HG03196 (cell line): ENCODE measurements around the gene GDPD4.

Experiments
- ATAC-seq: cut with Tn5 transposase; IDR thresholded peaks from one replicate; pipeline ENCODE4 v1.9.1; 2021; ENCODE audit not compliant: unreplicated experiment

GDPD4 gene

DNA sequence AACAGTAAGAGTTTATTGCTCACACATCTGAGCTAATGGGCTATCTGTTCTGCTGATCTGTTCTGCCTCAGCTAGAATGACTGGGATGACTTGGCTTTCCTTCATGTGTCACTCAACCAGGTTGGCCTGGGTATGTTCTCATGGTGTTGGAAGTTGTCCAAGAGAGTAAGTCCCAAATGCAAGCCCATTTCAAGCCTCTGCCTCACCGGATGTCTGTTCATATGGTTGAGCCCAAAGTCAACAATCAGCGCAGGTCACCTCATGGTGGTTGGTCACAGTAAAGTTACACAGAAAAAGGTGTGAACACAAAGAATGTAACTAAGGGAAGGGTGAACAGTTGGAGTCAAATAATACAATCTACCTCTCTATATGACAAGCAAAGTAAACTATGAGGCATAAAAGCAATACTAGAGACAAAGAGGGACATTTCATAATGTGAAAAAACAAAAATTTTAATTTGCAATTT is 1.9 kb downstream of the GDPD4 start:
- no peak for ATAC-seq

DNA sequence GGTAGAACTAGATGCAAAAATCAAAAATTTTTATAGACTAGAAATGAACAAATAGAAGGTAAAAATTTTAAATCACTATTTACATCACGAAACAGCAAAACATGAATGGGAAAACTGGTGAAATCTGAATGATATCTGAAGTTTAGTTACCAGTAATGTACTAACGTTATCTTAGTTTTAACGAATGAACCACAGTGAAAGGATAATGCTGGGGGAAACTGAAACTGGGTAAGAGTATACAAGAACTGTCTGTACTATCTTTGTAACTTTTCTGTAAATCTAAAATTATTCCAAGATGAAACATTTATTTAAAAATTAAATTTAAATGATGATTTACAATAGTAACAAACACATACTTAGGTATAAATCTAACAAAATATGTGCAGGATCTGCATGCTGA is 7.4 kb downstream of the GDPD4 start:
- ATAC-seq = no peak

DNA sequence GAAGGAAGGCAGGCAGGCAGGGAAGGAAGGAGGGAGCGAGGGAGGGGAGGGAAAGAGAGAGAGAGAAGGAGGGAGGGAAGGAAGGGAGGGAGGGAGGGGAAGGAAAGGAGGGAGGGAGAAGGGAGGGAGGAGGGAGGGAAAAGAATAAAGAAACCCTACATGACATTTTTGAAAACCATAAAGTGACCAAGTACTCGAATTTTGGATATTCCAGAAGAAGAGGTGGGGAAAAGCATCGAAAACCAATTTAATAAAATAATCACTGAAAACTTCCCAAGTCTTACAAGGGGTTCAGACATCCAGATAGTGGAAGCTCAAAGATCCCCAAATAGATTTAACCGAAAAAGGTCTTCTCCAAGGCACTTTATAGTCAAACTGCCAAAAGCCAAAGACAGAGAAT is 11.7 kb downstream of the GDPD4 start:
- ATAC-seq = no peak

DNA sequence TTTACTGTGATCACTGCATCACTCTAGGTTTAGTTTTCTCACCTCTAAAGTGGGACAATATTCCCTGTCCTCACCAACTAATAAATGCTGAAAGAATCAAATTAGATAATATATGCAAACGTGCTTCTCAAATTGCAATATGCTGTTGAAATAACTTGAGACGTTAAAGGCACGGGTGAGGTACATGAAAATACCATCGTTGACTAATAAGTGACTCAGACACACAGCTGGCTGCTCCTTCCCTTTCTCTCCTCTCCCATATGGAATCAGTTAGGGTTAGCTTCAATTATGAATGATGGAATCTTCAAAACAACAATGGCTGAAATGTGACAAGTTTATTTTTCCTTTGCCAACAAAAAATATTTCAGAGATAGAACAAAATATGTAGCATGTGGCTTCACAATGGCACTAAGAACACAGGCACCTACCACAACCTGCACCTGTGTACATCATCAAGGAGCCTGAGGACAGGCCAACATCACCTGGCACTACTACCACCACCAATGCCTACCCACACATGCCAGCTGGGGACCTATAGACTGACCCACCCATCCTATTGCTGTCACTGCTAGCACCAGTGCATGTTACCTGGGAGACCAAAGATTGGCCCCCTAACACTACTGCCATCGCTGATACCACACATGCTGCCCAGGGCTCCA is 13.7 kb downstream of the GDPD4 start:
- no peak for ATAC-seq

DNA sequence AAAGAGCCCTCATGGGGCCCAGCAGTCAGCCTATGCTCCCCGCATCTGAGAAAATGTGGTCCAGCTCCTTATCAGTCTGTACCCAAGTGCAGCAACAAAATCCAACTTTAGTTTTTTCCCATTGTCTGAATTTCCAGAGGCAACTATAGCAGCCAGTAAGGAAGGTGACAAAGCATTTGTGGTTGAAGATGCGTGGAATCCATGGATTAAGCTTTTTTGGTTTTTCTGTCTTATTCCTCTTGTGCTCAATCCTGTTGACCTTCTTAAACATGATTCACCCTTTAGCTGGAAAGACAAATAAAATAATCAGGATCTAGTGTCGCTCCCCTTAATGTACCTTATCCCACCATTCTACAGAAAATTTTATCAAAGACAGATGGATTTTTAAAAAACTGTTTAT is 14.3 kb downstream of the GDPD4 start:
- ATAC-seq = no peak

DNA sequence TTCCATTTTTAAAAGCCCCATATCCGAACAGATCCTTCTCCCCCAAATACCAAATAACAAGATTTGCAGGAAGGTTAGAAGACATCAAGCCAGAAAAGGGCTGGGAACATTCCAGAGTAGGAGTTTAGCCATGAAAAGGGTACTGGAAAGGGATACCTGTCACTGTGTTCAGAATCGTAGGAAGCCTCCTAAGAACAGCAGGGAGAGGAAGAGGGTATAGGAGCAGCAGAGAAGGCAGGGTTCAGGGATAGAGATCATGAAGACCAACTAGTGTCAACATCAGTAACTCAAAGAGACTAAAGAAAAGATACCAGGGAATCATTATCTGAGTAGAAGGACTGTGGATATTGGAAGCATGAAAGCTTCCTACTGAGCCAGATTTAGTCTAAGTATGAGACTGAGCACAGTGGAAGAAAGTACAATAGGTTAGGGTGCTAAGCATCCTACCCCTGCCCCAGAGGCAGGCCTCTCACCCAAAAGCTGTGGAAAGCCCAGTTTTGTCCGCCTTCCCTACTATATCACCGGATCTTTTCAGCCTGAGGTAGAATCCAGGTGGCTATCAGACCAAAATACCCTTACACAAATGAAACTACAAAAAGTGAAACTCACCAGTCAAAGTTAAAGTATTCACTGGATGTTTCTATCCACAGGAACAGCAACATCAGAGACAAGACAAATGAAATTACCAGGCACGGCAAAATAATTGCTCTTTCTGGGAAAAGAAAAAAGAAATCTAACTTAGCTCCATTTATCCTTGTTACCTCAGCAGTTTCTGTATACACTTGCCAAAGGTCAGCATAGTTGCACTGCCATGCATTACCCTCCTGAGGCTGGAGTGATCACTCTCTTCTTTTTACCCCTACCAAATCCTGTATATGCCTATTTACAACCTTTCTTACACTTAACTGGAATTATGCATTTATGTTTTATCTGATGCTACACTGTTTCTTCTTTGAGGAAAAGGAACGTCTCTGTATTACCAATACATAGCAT is 16.7 kb downstream of the GDPD4 start:
- no peak for ATAC-seq

DNA sequence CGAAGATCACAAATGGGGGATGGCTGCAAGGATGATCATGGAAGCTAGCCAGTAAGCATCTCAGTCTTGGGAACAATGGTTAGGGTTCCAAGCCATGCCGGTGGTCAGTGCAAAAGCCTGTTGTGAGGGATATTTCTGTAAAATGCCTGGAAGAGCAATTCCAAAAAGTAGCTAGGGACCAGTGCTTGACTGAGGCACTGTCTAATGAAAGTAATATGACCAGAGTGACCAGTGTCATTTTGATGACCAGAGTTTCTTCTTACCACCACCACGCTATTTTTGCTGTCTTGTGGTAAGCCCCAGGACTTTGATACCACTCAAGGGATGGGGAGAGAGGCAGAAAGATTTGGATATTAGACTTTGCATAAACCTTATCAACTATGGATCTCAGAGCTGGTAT is 18.4 kb downstream of the GDPD4 start:
- ATAC-seq = no peak

DNA sequence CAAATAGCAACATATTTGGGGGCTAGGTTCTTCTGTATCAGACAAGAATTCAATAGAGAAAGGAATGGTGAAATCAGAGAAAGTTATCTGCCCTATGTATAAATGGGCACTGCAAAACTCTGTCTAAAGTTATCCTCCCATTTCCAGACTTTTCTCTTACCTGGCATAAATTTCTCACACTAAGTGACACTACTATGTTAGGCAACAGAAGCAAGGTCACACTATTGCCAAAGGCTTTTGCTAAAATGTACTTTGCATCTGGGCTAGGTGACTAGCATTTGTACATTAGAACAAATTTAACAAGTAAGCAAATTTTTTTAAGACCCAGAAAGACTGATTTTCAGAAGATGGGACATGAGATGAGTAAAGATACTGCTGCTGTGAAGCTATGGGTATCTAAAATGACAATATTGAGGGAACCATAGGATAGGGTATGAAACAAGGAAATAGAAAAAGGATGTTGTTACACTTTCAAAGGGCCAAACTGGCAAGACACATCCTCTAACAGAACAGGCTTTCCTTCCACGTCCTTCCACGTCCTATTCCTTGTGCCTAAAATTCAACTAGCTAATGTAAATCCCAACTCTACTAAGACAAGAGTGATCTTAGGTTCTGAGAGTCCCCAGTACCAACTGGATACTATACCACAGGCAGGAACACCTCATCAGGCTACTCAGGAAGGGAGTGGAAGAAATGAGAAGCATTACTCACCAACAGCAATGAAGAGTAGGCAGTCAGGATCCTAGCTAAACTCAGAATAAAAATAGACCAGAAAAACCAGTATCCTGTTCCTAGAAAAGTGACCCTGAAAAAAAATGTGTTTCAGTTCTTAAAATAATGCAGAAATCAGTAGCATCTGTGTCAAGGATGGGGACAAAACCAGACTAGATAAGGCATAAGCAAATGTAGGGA is 22.6 kb downstream of the GDPD4 start:
- ATAC-seq = no peak

DNA sequence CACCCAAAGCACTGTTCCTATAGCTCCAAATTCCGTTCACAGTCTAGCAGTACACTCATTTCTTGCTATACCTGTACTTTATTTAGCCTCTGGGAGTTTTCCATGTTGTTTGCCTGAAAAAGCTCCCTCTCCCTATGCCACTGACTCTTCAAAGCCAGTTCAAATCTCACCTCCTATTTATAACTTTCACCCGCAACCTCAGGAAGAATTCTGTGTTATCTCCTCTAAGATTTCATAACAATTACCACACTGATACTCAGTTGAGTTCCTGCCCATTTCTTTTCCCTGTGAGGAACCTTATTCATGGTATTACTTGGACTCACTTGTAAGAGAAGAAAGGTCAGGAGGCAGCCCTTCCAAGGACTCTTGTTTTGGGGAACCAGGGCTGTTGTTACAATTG is 25.2 kb downstream of the GDPD4 start:
- no peak for ATAC-seq

DNA sequence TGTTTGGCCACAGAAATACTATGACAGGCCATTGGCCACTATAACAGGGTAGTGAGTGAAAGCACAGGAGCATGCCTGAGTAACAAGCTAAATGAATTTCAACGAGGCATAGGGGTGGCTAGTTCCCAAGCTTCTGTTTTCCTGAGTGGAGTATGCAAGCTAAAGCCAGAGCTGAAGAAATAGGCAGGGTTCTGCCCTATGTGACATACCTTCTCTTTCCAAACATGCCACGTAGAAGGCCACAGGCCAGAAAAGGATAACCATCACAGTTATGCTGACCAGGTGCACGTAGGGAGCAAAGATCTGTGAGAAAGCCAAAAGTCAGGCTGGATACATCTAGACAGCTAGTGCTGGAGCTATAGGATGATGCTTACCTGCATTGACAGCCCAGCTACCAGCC is 30.6 kb downstream of the GDPD4 start:
- ATAC-seq = no peak

DNA sequence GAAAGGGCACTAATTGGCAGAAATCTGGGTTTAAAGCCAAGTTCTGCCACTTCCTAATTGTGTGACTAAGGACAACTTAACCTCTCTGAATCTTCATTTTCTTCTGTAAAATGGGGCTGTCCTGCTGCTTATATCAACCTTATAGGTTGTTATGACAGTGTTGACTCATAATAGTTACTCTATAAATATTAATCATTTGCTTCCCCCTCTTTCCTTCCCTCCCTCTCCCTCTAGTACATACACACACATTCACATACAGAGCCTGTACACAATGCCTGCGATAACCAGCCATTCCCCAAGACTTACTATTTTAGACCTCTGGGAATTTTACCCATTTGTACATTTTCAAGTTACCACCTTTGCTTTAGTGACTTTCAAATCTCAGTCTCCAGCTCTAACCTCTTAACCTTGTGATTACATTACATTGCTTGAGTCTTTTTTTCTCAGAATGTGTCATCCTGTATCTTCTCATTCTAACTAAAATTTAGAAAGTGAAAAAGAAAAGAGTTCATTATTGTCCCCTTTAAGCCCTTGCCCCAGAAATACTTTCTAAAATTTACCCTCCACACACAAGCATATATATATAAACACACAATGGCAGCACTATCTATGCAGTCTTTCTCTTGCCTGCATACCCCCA is 31.9 kb downstream of the GDPD4 start:
- no peak for ATAC-seq

DNA sequence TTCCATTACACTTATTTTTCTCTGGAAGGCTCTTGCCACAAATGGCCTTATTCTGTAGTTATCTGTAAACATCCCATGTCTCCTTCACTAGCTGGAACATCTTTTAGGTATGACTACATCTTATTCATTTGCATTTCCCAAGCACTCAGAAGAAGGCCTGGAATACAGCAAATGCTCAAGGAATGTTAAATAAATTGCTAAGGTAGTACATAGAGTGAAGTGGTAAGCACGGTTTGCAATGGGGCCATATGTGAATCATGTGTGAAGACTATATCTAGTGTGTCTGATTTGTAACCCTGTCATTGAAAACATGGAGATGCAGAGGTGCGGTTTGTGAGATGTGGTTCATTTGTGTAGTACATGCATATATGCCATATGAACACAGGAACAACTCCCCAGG is 33.5 kb downstream of the GDPD4 start:
- ATAC-seq = no peak

DNA sequence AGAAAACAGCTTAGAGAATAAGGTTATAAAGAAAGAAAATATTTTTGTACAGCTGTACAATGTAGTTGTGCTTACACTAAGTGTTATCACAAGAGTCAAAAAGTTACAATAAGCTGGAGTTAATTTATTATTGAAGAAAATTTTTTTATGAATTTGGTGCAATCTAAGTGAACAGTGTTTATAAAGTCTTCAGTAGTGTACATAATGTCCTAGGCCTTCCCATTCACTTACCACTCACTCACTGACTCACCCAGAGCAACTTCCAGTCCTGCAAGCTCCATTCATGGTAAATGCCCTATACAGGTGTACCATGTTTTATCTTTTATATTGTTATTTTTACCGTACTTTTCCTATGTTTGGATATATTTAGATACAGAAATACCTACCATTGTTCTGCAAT is 34.7 kb downstream of the GDPD4 start:
- no peak for ATAC-seq

DNA sequence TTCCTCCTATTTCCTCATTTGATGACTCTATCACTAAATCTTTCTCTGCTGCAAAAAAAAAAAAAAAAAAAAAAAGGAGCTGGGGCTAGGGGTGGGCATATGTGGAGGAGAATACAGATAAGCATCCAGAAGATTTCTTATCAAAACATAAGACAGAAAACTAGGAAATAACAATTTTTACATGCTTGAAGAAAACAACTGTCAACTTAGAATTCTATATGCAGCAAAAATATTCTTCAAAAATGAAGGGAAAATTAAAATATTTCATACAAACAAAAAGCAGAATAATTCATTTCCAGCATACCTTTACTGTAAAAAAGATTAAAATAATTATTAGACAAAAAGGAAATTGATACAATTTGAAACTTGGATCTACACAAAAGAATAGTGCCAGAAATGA is 38.7 kb downstream of the GDPD4 start:
- no peak for ATAC-seq

DNA sequence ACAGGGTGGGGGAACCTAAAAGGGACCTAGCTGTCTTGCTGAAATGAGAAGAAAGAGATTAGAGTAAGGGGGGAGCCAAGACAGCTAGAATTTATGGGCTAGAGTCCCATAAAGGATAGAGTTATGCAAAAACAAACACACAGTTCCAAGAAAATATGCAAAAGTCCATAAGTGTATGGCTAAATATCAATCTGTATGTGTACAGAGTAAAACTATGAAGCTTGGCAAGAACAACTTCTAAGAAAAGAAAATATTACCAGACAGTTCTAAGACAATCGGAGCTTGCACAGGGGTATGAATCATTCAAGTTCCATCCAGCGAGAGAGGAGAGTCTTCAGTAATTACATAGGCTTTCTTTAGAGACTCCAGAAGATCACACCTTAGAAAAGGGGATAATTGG is 41.8 kb downstream of the GDPD4 start:
- no peak for ATAC-seq

DNA sequence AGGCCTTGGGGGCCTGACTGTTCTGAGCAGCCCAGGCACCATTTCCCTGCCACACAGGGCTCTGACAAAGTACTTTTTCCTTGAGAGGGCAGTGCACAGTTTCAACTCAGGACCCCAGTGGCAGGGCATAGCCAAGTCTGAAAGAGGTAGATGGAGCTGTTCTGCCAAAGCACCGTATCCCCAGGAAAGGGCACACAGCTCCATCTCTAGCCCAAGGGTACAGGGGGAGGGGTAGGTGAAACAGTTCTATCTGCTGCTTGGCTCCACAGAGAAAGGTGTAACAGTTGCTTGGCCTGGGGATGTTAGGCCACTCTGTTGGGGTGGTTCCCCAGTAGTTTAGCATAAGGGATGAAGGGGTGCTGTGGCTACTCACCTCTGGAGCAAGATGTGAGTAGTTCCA is 47.8 kb downstream of the GDPD4 start:
- ATAC-seq = no peak

DNA sequence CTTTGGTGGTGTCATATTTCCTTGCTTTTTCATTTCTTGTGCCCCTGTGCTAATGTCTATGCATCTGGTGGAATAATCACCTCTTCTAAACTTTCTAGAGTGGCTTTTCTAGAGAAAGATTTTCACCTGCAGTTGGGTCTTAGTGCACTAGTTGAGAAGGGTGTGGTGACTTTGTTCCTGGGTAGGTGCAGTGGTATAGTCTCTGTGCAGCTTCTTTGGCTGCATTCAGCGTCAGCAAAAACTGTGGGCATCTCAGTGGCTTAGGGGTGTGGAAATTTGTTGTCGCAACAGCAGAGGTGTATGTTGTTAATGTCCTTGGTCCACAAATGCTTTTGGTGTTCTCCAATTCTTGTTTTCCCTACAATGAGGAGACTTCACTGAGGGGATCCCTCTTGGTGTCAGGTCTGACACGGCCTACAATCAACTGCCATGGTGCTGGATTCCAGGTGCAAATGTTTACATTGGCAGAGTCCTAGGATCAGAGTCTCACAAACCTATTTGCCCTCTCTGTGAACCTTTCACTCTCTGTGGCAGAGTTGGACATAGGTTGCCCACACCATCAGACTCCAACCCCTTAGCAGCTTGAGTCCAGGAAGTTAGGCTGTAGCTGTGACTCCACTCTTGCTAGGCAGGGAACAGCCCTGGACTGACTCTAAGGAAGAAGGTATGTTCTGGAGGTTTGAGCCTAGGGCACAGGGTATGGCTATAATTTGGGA is 48.8 kb downstream of the GDPD4 start:
- no peak for ATAC-seq

DNA sequence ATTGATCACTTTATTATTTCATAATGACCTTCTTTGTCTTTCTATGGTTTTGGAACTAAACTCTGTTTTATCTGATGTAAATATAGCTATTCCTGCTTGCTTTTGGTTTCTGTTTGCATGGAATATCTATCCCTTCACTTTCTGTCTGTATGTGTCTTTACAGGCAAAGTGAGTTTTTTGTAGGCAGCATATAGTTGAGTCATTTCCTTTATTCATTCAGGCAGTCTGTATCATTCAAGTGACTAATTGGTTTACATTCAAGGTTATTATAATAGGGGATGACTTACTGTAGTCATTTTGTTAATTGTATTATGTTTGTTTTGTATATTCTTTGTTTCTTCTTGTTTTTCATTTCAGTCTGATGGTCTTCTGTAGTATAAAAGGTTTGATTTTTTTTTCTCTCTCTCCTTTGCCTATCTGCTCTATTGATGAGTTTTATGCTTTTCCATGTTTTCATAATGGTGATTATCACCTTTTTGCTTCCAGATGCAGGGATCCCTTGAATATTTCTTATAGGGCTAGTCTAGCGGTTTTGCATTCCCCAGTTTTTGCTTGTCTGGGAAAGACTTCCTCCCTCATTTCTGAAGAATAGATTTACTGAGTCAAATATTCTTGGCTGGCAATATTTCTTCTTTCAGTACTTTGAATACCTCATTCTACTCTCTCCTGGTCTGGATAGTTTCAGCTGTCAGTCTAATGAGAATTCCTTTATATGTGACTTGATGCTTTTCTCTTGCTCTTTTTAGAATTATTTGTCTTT is 50.4 kb downstream of the GDPD4 start:
- no peak for ATAC-seq

DNA sequence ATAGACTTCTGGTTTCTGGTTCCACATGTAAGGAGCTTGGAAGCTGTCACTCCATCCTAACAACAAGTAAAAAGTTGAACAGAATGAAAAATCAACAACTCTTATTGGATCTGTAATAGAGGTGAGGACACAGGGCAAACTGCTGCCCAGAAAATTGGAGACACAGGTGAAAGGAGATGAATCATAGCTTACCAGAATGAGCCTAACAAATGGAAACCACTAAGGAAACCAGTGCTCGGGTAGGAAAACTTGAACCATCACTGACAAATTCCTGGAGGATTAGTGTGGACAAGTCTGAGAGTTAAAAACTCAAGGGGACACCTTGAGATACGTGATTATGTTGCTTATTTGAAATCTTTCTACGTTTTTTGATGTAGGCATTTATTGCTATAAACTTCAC is 52.1 kb downstream of the GDPD4 start:
- no peak for ATAC-seq
